GM18517 (cell line): ENCODE results near the gene ROMO1.
"Not testable (repeated sequence)": the region's sequence is repeated elsewhere in the genome, so short reads cannot be mapped to it uniquely, and the experiment has no call there.

ENCODE experiments used
- ATAC-seq: cut with Tn5 transposase; IDR thresholded peaks from one replicate; pipeline ENCODE4 v1.9.1; 2021; ENCODE audit warnings: mild to moderate bottlenecking, moderate library complexity; ENCODE audit not compliant: unreplicated experiment

Gene ROMO1

DNA sequence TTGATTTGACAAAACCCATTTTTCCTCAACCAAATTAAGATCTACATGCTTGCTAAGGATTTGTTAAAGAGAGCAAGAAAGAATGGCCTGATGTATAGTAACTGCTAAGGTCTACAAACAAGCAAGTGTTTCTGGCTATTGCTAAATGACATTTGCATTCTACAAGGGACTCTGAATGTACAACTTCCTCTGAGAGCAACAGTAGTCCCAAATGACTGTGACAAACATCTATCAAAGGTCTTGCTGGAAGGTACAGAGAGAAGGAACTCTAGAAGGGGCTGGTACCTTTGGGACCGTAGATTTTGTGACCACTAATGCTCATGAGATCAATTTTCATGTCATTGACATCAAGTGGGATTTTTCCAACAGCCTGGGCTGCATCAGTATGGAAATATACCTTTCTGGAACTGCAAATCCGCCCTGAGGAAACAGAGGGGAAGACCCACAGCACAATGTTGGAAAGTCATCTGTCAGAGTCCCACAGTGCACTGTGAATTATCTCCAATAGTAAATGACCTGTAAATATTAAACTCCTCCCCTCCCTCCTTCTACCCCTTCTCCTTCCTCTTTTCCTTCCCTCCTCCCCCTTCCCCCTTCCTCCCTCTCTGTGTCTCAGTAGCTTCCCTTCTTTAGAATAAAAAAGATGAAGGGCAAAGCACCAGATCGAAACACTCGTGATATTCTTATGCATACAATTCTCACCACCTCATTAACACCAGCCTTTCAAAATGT, 18.6 kb upstream of the ROMO1 start:
- no peak for ATAC-seq

DNA sequence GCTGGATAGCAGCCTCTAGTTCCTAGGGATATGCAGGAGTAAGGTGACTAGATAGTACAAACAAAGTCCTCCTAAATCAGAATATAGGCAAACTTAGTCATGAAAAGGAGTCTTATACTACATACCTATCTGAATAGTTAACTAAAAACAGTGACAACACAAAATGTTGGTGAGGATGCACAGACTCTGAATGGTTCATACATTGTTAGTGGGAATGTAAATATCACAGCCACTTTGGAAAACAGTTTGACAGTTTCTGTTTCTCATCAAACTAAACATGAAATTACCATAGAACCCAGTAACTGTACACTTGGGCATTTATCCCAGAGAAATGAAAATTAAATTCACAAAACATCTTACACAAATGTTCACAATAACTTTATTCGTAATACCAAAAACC, 17.2 kb upstream of the ROMO1 start:
- no peak for ATAC-seq

DNA sequence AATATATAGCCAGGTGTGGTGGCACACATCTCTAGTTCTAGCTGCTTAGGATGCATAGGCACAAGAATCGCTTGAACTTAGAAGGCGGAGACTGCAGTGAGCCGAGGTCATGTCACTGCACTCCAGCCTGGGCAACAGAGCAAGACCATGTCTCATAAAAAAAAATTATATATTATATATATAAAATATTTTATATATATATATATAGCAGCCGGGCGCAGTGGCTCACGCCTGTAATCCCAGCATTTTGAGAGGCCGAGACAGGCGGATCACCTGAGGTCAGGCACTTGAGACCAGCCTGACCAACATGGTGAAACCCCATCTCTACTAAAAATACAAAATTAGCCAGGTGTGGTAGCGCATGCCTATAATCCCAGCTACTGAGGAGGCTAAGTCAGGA, 13.8 kb upstream of the ROMO1 start:
- not testable (repeated sequence) for ATAC-seq

DNA sequence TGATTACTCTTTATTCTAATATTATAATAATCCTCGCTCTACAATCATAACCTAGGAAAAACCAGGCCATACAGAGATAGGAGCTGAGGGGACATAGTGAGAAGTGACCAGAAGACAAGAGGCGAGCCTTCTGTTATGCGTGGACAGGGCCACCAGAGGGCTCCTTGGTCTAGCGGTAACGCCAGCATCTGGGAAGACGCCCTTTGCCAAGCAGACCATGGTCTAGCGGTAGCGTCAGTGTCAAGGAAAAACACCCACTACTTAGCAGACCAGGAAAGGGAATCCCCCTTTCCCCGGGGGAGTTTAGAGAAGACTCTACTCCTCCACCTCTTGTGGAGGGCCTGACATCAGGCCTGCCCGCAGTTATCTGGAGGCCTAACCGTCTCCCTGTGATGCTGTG, 12.3 kb upstream of the ROMO1 start:
- not testable (repeated sequence) for ATAC-seq

DNA sequence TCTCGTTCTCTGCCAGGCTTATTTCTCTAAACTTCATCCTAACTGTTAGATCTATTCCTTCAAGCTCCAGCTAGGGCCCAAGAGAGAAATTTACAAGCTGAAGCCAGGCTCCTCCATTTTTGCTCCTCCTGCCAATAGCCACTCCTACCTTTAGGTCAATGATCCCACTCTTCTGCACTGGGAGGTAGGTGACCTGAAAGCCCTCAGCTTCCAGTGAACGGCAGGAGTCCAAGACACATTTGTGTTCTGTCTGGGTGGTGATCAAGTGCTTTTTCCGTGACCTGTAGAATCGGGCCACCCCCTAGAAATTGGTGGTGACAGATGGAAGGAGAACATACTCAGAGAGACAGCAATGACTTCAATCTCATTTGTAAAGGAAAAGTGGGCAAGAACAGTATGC, 8.9 kb upstream of the ROMO1 start:
- no peak for ATAC-seq

DNA sequence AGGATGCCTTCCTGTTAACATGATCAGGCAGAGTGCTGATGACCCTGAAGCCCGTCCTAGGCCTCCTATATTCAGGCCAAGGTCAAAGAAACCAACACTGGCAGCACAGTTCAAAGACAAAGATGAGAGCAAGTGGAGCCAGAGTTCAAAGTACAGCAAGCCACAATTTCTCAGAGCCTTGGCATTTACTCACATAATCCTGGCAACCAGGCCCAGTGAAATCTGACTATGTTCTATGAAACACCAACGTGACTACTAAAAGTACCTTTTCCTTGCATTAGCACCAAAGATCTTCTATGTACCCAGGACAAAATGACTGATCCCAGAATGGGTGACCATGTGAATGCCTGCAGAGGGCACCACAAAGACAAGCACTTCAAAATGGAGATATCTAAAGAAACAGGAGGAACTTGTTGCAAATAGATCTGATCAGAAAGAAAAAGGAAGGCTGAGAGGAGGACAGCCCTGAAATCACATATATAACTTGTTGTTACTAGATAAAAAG, 3.9 kb upstream of the ROMO1 start:
- no peak for ATAC-seq

DNA sequence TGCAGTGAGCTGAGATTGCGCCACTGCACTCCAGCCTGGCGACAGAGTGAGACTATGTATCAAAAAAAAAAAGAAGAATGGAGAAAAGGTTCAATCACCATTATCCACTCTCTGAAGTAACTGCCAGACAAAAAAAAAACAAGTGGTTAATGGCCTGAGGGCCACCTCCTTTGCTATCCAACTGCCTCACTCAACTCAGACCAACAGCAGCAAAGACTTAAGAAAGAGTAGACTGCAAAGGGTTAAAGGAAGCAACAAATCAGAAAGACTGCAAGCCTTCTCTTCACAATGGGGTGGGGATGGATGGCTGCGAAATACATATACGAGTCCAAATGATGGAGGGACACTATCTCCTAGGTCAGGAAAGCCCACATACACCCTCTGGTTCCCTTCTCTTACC, 3.2 kb upstream of the ROMO1 start:
- no peak for ATAC-seq

DNA sequence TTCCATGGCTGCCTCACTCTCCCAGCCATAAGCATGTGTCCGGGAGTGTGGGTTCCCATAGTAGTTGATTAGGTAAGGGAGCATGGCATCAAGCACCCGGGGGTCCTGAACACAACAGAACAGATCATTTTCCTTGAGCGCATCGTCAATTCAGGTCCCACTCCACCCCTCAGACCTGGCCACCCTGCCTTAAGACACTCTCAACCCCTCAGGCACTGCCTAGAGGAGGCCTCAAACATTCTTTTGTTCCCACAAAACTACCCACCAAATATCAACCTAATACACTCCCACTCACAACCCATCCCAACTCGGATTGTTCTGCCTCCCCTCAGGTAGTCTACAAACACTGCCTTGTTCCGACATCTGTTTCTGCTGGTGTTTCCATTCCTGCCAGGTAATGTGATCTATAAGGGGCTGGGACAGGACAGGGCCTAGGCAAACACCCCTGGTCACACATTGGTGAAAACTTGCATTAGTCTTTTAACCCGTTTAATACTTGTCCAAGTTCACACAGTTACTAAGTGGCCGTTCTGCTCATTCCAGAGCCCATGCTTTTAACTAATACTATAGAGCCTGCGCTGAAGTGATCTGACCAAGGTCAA, 1.4 kb upstream of the ROMO1 start:
- no peak for ATAC-seq

DNA sequence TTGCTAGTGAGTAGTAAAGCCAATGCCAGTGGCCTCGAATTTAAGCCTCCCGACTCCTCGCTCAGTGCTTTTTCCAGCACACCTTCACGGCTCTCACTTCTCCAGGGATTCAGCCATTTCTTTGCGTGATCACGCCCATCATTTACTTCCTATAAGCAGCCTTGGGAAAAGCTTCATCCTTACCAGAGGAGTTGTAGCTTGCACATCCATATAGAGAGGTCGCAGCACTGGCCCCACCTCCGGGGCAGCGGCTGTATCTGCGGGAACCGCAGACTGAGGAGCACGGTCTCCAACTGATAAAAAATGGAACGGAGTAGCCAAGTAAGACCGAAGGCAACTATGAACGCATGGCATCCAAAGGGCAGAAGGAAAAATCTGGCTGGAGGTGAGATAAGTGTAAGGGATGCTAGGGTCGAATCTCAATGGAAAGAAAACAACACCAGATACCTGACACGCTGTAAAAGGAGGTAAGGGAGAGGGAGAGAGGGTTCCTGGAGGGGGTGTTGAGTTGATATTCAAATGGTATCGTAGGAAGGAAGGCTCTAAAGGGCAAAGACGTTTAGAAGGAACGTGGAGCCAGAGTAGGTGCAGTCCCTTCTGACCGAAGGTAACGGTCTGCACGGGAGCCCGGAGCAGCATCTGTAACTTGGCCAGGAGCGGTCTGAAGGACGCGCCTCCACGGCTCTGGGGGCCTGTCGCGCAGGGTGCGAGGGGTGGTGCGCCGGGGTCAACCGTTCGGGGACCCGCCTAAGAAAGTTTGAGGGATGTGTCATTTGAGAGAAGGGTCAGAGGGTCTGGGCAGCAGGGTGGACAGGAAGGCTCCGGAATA, 693 bp upstream of the ROMO1 start:
- ATAC-seq, result no peak

DNA sequence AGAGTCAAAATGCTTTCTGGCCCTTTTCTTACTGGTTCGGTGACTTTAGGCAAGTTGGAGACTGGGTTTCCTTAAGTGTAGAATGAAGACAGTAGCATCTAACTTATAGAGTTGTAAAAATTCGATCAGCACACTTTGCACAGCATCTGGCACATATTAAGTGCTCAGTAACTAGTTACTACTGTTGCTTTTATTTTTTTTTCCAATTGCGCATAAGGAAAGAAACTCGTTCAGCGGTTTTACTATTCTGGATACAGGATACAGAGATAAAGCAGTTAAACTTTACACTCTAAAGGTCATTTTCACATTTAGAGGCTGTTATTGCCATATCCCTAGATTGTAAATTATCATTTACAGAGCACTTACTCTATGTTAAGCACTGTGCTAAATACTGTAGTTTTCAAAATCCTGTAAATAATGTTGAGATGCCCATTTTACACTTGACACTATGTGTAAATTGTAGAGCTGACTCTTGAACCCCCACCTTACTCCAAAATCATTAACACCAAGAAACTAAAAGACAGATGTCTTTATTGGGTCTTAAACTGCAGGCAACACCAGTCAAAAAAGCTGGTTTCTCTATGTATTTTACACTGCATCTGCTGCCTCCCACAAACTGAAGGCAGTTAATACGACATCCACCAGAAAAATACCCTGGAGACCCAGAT, 886 bp downstream of the ROMO1 start:
- ATAC-seq, result no peak

DNA sequence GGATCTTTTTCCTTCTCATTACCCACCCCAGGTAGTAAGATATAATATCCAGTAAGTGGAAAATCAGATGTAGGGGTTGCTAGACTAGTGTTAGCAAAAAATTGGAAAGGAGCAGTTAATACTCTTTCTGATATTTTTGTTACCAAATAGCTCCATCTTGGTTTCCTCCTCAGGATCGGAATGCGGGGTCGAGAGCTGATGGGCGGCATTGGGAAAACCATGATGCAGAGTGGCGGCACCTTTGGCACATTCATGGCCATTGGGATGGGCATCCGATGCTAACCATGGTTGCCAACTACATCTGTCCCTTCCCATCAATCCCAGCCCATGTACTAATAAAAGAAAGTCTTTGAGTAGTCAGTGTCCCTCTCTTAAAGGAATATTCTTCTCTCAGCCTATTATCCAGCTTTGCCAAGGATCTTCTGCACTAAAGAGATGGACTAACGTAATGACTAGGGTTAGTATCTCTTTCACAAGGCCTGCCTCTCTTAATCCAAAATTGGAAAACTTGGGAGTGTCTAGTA, 1.5 kb downstream of the ROMO1 start:
- no peak for ATAC-seq

DNA sequence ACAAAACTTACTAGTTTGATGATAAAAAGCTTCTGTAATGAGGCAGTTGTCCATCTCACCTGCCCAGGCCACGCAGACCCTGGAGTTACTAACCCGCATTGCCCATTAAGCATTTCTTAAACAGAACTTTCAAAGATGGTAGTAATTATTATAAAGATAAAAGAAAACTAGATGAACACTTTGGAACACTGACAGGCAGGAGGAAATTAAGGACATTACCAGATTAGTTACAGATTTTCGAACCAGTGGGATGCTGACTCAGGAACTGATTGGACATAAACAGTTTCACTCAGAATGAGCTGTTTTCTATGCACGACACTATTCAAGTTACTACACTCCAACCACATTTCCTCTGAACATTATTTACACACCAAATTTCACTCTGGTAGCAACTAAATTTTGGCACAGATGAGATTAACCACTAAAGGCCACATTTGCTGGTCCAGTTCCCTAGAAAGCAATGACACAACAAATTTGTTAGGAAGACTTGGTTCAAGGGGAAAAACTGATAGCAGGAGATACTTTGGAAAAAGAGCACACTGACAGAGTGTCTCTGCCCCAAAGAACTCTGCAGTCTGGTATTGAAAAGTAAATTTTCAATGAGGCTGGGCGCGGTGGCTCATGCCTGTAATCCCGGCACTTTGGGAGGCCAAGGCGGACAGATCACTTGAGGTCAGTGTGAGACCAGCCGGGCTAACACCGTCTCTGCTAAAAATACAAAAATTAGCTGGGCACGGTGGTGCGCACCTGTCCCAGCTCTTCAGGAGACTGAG, 3.0 kb downstream of the ROMO1 start:
- no peak for ATAC-seq

DNA sequence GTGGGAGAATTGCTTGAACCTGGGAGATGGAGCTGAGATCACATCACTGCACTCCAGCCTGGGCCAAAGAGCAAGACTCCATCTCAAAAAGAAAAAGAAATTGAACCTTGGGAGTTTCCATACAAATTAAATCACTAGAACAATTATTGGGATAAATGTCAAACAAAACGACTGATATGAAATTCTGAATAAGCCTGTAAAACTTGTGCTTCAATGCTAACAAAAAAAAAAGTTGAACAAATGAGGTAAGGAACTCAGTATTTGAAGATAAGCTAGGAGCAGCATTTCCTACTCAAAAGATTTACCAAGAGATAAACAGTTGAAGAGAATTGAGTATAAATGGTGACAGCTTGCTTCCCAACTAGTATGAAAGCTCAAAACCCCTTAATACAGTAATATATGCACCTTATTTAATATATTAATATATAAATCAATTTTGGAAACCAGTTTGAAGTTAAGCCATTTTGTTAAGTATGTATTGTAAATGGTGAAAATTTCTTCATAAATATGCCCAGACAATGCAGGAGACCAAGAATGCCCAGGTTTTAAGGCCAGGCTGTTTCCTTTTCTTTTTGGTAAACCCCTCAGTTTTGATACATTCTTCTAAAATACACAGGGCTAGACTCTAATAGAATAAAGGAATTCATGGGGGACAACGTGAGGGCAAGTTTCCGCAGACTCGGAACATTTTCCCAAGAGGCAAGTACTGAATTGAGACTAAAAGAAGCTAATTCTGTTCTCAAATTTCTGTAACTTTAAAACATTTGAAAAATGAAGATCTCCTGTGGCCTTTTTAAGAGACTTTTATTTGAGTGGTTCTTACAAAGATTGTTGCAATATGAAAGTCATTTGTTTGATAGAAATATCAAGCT, 3.9 kb downstream of the ROMO1 start:
- no peak for ATAC-seq

DNA sequence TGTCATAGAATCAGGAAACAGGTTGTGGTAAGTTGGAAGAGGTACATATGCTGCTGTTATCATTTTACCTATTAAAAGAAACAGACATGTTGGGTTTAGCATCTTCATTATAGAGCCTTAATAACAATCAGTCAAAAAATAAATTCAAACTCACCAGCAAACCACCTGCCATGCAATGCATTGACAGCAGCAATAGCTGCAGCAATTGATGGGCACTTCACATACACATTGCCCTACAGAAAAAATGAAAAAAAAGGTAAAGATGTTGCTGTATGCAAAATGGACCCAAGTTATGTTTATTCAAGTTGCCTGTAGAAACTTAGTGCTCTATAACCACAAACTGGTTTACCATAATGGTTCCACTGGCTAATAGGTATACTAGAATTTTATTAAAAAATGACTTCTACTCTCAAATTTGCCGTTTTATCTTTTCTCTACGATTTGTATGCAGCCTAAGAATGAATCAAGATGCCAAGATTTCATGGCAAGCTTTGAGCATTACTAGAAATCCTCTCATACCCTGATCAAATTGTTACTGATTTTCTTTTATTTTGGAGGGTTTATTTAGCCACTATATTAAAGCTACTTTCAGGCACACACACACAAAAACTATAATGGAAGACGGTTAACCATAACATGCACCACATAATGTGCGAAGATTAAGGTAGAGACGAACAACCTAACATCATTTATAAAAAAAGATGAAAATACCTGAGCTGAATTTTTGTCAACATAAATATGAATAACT, 5.5 kb downstream of the ROMO1 start:
- ATAC-seq, result no peak

DNA sequence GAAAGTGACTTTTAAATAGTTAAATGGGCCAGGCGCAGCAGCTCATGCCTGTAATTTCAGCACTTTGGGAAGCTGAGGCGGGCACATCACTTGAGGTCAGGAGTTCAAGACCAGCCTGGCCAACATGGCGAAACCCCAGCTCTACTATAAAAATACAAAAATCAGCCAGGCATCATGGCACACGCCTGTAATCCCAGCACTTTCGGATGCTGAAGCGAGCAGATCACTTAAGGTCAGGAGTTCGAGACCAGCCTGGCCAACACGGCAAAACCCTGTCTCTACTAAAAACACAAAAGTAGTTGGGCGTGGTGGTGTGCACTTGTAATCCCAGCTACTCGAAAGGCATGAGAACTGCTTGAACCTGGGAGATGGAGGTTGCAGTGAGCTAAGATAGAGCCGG, 6.7 kb downstream of the ROMO1 start:
- not testable (repeated sequence) for ATAC-seq

DNA sequence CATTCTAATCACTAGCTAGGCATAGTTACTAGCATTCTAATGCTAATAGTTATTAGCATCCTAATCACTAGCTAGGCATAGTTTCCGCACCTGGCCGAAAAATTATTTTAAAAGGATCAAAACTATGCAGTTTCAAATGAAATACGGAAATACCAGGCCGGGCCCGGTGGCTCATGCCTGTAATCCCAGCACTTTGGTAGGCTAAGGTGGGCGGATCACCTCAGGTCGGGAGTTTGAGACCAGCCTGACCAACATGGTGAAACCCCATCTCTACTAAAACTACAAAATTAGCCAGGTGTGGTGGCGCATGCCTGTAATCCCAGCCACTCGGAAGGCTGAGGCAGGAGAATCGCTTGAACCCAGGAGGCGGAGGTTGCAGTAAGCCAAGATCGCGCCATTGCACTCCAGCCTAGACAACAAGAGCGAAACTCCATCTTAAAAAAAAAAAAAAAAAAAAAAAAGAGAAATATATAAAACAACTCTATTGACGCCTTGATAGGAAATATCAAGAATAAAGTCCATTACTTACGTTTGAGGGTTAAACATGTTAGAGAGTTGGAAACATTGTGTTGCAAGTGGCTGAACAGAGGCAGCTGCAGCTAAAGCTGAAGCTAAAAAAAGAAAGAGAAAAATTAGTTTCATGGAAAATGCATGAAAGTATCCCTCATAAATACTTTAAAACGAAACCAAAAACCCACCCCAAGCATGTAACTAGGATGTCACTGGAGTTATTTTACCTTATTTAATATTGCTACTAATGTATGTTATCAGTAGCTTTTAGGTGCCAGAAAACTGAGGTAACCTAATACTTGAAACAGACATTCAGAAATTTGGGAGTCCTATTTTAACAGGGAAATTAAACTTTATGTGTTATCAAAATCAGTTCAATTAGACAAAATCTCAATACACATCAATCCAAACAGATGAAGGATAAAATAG, 7.7 kb downstream of the ROMO1 start:
- not testable (repeated sequence) for ATAC-seq

DNA sequence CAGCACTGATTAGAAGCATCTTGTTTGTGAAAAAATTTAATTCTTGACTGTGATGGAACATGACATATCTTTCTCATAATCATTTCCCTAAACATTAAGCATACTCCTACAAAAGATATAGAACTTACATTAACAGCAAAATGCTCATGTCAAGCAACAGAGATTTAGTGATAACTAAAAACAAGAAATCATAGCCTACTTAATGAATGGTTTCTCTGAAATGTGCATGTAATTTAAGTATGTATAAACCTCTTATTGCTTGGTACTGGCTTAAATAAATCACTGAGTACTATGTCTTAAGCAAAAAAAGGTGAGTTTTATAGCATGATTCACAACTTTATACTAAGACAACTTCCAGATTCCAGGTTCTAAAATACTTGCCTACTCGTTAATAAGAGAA, 9.3 kb downstream of the ROMO1 start:
- no peak for ATAC-seq

DNA sequence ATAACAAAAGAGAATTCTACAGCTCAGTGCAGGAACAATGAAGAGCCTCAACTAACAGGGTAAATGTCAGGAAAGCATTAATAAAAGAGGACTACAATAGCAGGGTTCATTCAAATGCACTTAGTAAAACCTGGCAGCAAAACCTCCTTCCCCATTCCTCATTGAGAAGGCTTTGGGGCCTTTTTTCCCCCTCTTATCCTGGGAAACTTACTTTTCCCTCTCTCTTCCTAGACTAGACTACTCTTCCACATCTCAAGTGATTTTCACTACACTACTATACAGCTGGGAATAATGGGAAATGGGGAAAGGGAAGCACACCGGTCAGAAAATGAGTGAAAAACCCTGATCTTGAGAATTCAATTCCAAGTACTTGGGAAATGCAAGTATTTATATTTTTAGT, 10.1 kb downstream of the ROMO1 start:
- ATAC-seq, result no peak
